A172 (cell line): ENCODE results near the gene RHBG. TPM values are rescaled to one million over a fixed set of nuclear protein-coding genes. Genes with fewer than 3 reads are reported as not detected.
"Not testable (repeated sequence)": the region's sequence is repeated elsewhere in the genome, so short reads cannot be mapped to it uniquely, and the experiment has no call there.

ENCODE experiments used
- DNase-seq: peaks from one replicate; pipeline ENCODE4 v3.0.0-alpha.2; 2015; ENCODE audit warnings: low spot score
- total RNA-seq: library from RNA; depleted of rRNA; stranded (reverse); fragments of >200 nt; shearing (Covaris generic); gene quantifications from 2 replicates; pipeline ENCODE4 v1.2.3, GENCODE V29; 2014

Gene RHBG
- total RNA-seq, 1 experiment from 2014 or later, result not detected

DNA sequence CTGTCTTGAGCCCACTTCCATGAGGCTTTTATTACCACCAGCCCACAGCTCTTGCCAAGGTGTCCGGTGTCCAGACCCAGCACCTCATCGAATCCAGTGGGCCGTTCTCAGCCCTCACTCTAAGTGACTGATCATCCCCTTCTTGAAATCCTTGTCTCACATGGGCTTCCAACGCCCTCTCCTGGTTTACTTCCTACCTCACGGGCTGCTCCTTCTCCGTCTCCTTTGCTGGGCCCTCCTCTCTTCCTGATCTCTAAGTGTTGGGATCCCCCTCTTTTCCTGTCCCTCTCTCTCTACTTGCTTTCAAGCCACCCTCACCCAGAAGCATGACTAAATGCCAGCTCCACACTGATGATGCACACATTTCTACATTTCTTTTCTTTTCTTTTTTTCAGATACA, 9.0 kb upstream of the RHBG start:
- DNase-seq, result peak; percentile 59

DNA sequence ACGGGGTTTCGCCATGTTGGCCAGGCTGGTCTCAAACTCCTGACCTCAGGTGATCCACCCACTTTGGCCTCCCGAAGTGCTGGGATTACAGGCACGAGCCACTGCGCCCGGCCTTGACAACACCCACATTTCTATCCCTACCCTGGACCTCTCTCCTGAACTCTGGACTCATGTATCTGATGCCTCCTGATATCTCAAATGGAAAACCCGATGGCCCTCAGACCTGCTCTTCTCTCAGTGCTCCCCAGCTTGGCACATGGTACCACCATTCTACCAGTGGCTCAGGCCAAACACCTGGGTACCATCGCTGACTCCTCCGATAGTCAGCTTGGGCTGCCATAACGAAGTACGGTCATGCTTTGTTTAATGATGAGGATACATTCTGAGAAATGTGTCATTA, 8.5 kb upstream of the RHBG start:
- DNase-seq, result no peak

DNA sequence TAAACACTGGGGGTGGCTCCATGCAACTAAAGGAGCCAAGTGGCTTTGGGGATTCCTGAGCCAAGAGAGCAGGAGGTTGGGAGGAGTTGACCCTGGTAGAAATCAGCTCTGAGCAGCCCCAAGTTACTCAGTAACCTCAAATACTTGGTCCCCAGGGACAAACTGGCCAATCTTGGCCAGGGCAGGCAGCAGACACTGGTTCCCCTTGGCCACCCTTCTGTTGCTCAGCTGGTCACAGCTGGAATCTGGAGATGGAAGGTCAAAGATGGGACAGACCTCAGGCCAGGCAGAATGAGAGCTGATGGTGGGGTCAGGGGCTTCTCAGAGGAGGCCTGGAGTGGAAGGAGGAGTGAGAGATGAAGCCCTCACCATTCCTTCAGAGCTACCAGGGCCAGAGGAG, 3.3 kb upstream of the RHBG start:
- no peak for DNase-seq

DNA sequence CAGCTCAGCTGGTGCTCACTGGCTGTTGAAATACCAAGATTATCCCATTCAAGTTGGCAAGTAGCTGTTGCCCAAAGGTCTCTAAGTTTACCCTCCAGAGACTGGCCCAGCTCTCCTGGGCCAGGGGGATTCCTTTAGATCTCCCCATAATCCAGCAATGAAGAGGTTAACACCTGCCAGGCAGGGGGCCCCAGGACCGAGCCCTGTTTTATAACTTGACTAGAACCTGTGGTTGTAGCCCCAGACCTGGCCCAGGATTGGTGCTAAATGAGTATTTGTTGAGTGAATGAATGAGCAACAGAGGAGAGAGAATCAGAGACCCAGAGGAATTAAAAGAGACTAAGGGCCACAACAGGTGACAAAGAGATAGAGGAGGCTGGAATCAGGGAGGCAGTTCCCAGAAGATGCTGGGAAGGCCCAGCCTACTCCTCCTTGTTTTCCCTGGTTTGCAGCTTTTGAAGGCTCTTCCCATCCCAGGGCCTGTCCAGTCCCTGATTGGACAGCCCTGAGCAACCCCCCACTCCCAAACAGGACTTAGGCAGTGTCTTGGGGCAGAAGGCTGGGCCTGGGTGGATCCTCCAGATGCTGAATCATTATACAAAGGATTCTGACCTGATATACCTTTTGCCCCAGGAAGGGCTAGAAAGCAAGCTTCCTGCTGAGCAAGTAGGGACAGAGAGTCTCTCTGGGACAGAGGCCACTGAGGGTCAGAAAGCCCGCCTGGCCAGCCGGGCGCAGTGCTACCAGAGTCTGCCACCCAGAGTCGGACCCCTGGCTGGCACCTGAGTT, 2.4 kb upstream of the RHBG start:
- no peak for DNase-seq

DNA sequence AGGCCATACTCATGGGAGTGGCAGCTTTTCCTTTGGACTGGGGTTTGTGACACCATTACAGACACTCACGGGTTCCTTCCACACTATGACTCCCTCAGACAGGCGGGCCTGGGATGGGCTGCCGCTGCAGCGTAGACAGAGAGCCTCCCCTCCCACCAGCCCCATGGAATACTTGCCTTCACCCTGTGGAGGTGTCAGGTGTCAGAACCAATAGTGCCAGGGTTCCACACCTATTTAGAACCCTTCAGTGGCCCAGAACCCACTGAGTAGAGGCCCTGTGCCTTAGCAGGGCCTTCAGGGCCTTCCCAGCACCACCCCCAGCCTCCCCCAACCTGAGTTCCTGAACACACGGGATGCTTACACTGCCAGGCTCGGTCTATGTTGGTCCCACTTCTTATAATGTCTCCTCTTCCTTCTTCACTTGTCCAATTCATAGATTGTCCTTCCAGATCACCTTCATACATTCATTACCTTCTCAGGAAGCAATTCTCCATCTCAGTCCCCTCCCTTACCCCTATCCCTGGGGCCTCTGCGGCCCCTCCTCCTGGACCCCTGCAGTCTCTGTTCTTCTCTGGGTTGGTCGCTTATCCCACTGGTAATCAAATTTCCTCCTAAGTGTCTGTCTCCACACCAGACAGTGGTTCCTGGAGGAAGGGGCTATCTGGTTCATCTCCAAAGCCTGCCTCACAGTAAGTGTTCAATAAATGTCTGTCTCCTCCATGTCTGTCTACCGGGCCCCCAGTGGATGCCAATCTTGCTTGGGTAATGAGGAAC, 1.4 kb upstream of the RHBG start:
- no peak for DNase-seq

DNA sequence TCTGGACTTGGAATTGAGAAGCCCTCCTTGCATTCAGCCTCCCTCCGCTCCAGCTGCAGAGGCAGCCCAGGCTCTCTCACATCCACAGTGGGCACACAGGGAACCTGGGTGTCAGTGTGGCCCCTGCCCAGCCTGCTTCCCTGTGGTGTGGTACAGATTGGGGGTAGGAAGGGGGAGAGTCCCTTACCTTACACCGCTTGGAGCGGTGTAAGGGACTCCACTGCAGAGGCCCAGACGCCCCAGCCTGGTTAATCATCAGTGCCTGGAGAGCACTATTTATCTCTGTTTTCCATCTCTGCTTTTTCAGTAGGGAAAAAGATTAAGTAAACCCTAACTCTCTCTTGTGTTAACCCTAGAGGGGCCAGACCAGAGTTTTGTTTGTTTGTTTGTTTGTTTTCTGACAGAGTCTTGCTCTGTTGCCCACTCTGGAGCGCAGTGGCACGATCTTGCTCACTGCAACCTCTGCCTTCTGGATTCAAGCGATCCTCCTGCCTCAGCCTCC, 803 bp upstream of the RHBG start:
- DNase-seq, result no peak

DNA sequence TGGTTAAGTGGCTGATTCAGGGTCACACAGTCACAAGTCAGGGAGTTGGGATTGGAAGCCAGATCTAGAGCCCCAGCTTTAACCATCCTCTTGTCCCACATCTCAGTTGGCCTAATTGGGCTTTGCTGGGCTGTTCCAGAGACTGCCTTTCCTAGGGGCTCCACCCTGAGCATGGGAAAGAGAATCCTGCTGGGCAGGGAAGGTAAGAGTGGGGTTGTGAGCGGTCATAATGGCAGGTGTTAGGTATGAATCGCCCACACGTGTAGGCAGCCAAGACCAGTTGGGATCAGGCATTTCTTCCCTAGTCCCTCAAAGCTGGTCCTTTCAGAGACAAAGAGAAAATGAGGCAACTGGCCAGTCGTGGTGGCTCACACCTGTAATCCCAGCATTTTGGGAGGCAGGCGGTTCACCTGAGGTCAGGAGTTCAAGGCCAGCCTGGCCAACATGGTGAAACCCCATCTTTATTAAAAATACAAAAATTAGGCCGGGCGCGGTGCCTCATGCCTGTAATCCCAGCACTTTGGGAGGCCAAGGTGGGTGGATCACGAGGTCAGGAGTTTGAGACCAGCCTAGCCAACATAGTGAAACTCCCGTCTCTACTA, 775 bp downstream of the RHBG start:
- not testable (repeated sequence) for DNase-seq

DNA sequence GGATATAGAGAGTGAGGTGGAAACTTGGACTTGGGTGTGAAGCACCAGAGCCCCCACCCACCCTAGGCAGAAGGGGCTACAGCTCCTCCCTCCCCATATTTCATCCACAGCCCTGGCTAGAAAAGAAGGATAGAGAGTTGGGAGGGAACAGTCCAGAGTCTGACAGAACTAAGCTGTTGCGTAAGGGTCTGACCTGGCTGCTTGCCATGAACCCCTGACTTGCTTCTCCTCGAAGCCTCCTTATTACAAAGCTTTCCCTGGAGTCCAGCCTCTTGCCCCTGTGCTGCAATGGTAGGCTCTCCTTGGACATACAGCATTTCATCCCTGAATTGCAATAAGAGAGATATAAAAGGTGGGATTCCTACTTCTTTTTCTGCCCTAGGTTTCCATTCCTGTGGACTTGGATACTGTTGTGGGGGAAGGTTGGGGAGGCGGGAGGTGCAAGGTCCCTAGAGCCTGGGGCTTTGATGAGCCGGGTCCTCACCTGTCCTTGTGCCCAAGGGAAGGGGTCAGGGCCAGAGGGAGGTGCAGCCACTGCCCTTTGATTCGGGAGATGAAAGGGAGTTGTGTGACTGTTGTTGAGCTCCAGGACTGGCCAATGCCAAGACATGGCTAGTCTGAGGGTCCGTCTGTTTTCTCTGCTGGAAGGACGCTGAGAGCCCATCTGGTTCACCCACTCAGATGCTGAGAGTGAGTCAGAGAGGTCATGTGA, 2.7 kb downstream of the RHBG start:
- DNase-seq, result peak; percentile 35

DNA sequence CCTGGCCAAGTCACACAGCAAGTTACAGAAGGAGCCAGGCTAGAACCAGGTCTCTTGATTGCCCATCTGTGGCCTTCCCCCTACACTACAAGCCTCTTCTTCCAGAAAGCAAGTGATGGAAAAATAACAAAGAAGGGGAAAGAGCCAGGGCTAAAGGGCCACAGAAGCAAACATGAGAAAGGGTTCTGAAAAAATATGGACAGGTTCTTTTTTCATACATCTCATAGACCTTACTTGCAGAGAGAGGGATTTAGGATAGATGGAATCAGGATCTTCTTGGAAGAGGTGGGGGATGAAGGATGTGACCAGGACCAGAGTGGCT, 3.2 kb downstream of the RHBG start:
- DNase-seq, result no peak

DNA sequence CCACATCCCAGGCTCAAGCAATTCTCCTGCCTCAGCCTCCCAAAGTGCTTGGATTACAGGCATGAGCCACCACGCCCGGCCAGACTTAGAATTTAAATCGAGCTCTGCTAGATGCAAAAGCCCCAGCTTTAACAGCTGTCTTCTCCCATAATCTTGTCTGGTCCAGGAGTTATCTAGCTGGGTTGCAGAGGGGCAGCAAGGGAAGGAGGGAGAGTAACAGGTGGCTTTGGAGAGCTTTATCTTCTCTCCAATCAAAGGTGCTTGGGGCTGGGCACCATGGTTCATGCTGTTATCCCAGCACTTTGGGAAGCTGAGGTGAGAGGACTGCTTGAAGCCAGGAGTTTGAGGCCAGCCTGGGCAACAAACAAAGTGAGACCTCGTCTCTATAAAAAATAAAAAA, 3.9 kb downstream of the RHBG start:
- DNase-seq, result no peak

DNA sequence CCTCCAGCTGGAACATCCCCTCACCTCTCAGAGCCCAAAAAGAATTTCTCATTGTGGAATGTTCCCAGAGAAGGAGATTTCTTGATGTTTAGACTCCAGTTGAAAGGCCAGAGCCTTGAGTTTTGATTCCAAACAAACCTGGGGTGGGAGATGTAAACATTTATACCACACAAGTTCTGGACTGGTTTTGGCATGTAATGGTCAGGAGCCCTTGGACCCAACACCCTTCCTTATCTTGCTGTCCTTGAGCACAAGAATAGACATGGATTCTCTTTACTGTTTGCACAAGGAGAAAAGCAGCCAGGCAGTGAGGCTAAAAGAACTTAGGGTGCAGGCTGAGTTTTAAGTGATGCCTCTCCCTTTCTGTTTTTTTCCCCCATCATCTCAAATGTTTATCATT, 4.5 kb downstream of the RHBG start:
- DNase-seq, result no peak

DNA sequence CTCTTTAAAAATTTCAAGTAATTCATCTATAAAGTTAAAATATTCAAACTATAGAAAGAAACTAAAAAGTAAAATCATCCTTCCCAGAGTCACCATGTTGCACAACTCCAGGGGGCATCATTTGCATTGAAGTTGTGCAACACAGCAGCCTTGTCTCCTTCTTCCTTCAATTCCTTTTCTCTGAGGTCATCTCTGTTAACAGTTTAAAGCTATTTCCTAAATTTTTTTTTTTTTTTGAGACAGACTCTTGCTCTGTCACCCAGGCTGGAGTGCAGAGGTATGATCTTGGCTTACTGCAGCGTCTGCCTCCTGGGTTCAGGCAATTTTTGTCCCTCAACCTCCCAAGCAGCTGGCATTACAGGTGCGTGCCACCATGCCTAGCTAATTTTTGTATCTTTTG, 7.1 kb downstream of the RHBG start:
- peak; percentile 59 for DNase-seq

DNA sequence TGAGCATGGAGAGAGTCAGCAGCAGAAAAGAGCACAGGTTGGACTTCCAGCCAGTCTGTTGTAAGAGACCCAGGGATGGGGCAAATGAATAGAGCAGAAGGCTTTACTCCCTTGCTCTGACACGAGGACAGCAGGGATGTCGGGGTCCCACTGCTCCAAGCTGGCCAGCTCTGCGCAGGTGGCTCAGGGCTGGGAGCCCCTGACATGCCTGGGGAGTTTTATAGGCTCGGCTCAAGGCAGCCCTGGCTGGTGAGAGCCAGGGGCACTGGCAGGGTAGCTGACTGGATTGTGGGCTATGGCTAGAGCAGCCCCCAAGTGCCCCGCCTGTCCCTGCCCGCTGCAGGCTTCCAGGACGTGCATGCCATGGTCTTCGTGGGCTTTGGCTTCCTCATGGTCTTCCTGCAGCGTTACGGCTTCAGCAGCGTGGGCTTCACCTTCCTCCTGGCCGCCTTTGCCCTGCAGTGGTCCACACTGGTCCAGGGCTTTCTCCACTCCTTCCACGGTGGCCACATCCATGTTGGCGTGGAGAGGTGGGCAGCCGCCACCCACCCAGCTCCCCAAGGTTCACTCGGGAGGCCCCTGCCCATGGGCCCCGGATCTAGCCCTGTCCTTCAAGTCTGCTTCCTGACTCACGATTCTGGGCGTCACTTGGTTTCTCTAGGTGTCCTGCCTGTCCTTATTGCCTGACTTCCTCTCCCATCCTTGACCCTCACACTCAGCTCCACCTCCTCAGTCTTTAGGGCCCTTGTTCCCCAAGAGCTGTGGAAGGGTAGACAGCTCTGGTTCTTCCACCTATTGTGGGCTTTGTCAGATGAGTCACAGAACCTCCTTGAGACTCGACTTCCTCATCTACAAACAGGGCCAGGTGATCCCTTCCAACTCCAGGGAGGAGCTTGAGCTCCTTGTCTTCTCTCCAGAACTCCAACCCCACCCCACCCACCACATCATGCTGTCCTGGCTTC, 8.2 kb downstream of the RHBG start:
- no peak for DNase-seq

DNA sequence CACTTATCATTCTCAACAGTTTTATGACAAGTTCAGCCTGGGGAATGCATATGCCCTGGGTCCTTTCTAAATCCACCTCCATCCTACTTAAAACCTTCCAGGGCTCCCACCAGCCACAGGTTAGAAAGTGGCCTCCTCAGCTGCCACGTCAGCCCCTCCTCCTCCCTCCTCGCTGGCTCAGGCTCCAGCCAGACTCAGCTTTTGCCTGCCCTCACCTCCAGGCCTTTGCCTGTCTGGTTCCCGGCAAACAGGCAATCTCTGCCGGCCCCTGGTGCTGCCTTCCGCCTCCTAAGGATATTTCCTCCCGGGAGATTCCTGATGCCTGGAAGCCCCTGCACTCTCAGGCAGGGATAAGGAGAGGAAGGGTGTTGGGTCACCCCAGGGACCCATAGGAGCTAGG, 9.5 kb downstream of the RHBG start:
- DNase-seq, result no peak

DNA sequence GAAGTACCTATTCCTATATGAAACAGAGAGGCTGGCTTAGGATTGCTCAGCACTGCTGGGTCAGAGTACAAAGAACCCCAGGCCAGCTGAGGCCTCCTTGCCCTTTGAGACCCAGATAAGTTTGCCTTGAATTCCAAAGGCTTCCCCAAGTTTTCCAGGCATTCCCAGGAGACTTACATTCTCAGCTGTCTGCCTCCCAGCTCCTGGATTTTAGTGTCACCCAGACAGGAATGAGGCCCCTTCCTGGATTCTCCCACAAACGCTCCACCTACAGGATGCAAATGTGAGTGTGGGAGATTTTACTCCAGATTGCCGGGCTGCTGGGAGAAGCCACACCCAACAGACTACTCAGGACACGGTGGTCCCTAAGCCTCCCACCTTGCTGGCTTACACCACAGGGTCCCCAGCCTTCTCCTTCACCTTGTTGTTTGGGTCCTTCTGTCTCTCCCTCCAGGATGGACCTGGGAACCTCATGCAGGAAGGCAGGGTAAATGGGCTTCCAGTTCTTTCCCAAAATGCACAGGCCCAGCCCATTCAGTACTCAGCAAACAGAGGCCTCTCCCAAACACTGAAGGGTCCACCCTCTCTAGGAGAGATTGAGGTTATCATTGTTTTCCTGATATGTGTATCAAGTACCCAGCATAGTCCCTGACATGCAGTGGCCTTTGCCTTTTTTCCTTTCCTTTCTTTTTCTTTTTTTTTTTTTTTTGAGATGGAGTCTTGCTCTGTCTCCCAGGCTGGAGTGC, 10.6 kb downstream of the RHBG start:
- DNase-seq, result peak; percentile 89

DNA sequence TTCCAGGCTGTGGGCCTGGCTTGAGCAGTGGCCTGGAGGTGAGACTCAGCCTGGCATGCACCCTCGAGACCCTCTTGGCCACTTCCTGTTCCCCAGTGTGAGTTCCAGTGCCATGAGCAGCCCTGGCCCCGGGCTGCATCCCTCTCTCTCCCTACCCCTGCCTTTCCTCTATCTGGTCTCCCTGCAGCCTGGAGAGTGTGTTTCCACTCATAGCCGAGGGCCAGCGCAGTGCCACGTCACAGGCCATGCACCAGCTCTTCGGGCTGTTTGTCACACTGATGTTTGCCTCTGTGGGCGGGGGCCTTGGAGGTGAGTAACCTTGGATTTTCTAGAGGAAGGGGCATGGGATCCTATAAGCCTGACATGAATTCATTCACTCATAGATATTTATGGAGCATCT, 13.6 kb downstream of the RHBG start:
- DNase-seq, result no peak

DNA sequence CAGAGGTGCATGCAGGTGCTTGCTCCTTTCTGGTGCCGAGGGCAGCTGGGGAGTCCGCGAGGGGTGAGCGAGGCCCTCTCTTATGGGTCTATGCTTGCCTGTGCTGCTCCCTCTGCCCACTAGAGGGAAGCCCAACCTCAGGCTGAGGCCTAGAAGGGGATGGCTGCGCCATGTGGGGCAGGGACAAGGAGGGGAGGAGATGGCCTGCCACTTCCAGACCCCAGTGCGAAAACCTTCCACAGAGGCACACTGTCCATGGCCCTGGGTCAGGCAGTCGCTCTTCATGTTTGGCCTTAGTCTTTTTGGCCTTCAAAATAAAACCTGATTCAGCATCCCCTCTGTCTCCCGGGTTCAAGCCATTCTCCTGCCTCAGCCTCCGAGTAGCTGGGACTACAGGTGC, 14.0 kb downstream of the RHBG start:
- peak; percentile 69 for DNase-seq

DNA sequence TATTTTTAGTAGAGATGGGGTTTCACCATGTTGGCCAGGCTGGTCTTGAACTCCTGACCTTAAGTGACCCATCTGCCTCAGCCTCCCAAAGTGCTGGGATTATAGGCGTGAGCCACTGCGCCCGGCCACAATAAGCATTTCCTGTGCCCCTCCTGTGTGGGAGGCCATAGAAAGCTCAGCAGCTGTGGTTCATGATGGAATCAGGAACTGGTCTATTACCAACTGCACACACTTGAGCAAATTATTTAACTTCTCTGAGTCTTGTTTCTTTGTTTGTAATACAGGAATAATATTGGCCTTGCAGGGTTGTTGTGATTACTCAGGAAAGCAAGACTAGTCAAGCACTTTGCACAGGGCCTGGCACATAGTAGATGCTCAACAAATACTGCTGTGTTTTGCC, 15.0 kb downstream of the RHBG start:
- DNase-seq, result no peak

DNA sequence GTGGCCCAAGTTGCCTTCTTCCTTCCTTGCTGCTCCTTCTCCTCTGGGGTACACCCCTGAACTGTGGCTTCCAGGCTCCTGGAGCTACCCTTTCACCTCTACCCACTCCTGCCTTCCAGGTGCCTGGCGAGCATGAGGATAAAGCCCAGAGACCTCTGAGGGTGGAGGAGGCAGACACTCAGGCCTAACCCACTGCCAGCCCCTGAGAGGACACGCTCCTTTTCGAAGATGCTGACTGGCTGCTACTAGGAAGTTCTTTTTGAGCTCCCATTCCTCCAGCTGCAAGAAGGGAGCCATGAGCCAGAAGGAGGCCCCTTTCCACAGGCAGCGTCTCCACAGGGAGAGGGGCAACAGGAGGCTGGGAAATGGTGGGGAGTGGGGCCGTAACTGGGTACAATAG, 15.6 kb downstream of the RHBG start:
- DNase-seq, result no peak

DNA sequence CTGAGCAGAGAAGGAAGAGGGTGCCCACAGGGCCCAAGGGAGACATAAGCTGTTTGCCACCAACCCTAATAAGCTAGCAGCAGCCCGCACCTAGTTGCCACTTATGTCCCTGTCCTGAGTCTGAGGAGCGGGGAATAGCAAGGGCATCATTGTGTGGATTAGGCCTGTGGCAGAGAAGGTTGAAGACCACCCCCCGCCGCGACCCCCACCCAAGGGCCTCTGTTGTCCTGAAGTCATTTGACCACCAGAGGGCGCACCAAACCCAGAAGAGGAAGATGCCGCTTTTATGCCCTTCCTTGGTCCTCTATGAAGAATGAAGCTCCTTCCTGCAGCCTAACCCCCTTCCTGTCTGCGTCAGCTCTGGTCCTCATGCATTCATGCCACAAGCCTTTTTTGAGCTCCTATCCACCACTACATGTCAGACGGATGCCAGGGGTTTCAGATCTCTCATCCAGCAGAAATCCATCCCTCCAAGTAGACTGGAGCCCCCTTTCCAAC, 16.6 kb downstream of the RHBG start:
- peak; percentile 80 for DNase-seq
